ENCODE measurements around the gene CPAMD8.

Gene CPAMD8

GRCh38 chr19:16892868-16893685 lies 133.5 kb downstream of the CPAMD8 start:
- no peak for DNase-seq (ENCODE audit: low spot score)

- DNase-seq (ENCODE audit: low spot score), result no peak
These were observed 134.2 kb downstream of the CPAMD8 start for GRCh38 chr19:16892436-16892835.

- no peak for DNase-seq (ENCODE audit: low spot score)
These were observed 134.8 kb downstream of the CPAMD8 start for GRCh38 chr19:16891696-16892382.

GRCh38 chr19:16890461-16891184 lies 136.0 kb downstream of the CPAMD8 start:
- no peak for DNase-seq (ENCODE audit: low spot score)

- DNase-seq (ENCODE audit: low spot score), result no peak
These were observed 136.6 kb downstream of the CPAMD8 start for GRCh38 chr19:16889883-16890460.

- no peak for DNase-seq (ENCODE audit: low spot score)
These were observed 137.2 kb downstream of the CPAMD8 start for GRCh38 chr19:16889366-16889882.

GRCh38 chr19:16888629-16889365 lies 137.8 kb downstream of the CPAMD8 start, which contains the start of gene F2RL3:
F2RL3 (plus strand) TSS chr19:16888999; CDS start chr19:16889190, 191 bp downstream.
- DNase-seq (ENCODE audit: low spot score), result no peak

GRCh38 chr19:16887353-16888265 lies 139.0 kb downstream of the CPAMD8 start:
- DNase-seq (ENCODE audit: low spot score), result no peak

GRCh38 chr19:16886305-16886880 lies 140.2 kb downstream of the CPAMD8 start:
- peak; percentile 20 for DNase-seq (ENCODE audit: low spot score)

GRCh38 chr19:16885166-16885565 lies 141.4 kb downstream of the CPAMD8 start:
- no peak for DNase-seq (ENCODE audit: low spot score)

GRCh38 chr19:16883522-16883921 lies 143.1 kb downstream of the CPAMD8 start:
- no peak for DNase-seq (ENCODE audit: low spot score)

- DNase-seq (ENCODE audit: low spot score), result no peak
These were observed 144.5 kb downstream of the CPAMD8 start for GRCh38 chr19:16882146-16882545.

- DNase-seq (ENCODE audit: low spot score), result no peak
These were observed 145.6 kb downstream of the CPAMD8 start for GRCh38 chr19:16880884-16881554.

- DNase-seq (ENCODE audit: low spot score), result no peak
These were observed 148.2 kb downstream of the CPAMD8 start for GRCh38 chr19:16878181-16878965.

GRCh38 chr19:16877581-16877980 lies 149.0 kb downstream of the CPAMD8 start:
- DNase-seq (ENCODE audit: low spot score), result no peak

- DNase-seq (ENCODE audit: low spot score), result peak; percentile 13
These were observed 149.7 kb downstream of the CPAMD8 start for GRCh38 chr19:16876904-16877361.

- no peak for DNase-seq (ENCODE audit: low spot score)
These were observed 150.7 kb downstream of the CPAMD8 start for GRCh38 chr19:16875584-16876555.

Data from kidney tubule cell (primary cell).